Measurements from ENCODE around the gene C19orf47.
"Not testable (repeated sequence)": the region's sequence is repeated elsewhere in the genome, so short reads cannot be mapped to it uniquely, and the experiment has no call there.

C19orf47 gene

GRCh38 chr19:40377876-40378385 lies 29.7 kb upstream of the C19orf47 start:
- intact Hi-C loops (cut with DNase I) = no loop called here
- peak in 1 of 10 donors; percentile 77 for DNase-seq

DNA sequence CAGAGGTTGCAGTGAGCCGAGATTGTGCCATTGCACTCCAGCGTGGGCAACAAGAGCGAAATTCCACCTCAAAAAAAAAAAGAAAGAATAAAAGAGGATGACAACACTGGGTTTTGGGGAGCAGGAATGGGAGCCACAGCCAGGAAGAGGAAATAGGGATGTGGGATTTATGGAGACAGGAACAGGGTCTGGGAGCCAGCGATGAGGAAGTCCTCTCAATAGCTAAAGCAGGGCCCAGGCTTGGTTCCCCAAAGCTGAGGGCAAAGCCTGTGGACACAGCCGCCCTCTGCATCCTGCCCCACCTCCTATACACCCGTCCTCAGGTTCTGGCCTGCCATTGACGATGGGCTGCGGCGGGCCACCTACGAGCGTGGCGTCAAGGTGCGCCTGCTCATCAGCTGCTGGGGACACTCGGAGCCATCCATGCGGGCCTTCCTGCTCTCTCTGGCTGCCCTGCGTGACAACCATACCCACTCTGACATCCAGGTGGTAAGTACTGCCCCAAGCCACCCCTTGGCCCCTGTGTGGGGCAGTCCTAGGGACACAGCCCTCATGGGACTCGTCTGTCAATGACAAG lies 28.2 kb upstream of the C19orf47 start:
- peak in 1 of 10 donors; percentile 81 for DNase-seq

DNA sequence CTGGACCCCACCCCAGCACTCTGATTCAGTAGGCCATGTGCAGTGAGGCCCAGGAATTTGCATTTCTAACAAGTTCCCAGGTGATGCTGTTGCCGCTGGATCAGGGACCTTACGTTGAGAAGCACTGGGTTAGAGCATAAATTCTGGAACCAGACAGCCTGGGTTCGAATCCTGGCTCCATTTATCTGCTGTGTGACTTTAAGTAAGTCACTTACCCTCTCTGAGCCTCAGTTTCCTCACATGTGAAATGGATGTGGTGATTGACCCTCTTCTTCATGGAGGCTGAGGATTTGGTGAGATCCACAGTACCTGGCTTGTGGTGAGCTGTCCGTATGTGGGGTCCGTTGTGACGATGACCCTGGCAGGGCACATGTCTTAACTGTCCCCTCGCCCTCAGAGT lies 25.9 kb upstream of the C19orf47 start:
- no peak for DNase-seq
- intact Hi-C loops (cut with DNase I) = no loop called here

More for the DNA sequence above, 28.2 kb upstream of the C19orf47 start:
- intact Hi-C loops (cut with DNase I) = no loop called here

- no peak for DNase-seq
- intact Hi-C loops (cut with DNase I) = no loop called here
Measured at GRCh38 chr19:40371802-40372122, 23.6 kb upstream of the C19orf47 start.

DNA sequence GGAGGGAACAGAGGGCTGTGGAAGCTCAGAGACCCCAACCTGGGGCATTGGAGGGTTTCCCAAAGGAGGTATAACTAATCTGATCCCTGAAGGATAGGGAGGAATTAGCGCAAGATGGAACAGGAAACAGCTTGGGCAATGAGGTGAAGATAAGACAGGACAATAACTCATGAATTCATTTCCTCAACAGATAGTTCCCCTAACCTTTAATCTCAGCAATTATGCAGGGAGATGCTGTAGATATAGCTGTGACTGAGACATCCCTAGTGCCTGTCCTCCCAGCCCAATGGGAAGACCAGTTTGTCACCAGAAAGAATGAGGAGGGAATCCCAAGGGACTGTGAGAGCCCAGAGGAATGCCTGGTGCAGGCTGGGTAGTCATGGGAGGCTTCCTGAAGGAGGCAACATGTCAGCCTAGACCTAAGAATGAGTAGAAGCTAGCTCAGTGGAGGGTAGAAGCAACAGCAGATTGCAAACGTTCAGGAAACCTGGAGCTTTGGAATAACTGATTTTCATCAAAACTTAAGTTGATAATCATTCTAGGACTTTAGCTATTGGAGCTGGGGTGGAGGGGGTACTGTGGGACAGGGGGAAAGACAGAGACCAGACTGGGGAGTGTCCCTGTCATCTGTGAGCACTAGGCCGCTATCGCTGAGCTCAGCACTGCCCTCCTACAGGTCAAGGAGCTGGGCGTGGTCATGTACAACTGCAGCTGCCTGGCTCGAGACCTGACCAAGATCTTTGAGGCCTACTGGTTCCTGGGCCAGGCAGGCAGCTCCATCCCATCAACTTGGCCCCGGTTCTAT lies 23.0 kb upstream of the C19orf47 start:
- DNase-seq = no peak
- intact Hi-C loops (cut with DNase I) = no loop called here

DNA sequence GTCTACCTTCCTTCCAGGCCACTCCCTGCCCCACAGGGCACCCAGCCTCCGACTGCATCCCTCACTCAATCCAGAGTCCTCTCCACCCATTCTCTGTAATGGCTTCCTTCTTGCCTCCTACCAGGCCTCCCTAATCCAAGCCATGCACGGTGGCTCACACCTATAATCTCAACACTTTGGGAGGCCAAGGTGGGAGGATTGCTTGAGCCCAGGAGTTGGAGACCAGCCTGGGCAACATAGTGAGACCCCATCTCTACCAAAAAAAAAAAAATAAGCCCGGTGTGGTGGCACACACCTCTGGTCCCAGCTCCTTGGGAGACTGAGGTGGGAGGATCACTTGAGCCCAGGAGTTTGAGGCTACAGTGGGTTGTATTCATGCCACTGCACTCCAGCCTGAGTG lies 22.1 kb upstream of the C19orf47 start:
- intact Hi-C loops (cut with DNase I); DNase-seq: not testable (repeated sequence)

- intact Hi-C loops (cut with DNase I) = no loop called here
- DNase-seq = no peak
Measured at GRCh38 chr19:40369797-40370196, 21.6 kb upstream of the C19orf47 start.

DNA sequence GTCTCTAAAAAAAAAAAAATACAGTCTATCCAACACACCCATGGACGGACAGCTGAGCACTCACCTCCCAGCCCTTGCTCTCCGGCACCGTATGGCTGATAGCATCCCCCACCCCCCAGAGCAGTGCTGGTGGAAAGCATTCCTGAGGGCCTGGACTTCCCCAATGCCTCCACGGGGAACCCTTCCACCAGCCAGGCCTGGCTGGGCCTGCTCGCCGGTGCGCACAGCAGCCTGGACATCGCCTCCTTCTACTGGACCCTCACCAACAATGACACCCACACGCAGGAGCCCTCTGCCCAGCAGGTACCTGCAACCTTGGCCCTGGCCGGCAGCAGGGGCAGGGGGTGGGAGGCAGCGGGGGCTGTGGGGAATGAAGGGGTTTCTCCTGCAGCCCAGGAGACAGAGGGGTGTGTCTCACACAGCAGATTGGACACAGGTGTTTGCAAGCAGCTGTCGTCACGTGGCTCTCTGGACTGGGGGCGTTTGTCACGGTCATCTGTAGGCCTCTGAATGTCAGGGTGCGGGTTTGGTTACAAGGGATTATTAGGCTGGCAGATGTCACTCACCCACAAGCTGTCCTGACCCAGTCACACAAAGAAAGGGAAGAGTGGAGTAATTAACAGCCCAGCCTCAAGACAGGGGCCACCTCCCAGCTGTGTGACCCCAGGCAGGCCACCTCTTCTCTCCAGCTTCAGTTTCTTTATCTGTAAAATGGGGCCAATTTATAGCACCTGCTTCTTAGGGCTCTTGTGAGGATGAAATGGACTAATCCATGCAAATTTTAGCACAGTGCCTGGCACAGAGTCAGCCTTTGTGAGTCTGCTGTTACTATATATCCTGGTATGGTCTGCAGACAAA lies 19.6 kb upstream of the C19orf47 start:
- DNase-seq = no peak
- intact Hi-C loops (cut with DNase I) = no loop called here

DNA sequence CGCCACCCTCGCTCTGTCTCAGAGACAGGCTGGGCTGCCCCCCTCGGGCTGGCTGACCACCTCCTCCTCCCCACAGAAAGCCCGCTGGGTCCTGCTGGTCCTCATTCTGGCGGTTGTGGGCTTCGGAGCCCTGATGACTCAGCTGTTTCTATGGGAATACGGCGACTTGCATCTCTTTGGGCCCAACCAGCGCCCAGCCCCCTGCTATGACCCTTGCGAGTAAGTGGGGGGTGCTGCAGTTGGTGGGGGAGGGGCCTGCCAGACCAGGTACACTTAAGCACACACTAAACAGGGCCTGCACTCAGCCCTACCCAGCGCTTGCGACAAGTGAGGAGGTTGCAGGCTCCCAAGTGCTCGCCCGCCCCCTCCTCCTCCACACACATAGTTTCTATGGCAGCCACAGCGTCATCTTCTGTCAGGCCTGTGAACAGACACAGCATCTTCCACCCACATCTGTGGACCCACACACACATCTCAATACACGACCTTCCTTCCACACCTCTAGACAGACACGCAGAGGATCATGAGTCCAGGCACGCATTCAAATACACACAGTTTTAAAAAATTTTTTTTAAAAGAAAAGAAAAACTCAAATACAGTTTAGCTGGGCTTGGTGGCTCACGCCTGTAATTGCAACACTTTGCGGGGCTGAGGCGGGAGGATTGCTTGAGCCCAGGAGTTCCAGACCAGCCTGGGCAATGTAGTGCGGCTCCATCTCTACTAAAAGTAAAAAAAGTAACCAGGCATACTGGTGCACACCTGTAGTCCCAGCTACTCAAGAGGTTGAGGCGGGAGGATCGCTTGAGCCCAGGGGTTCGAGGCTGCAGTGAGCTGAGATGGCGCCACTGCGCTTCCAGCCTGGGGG lies 18.7 kb upstream of the C19orf47 start:
- intact Hi-C loops (cut with DNase I) = no loop called here
- peak in 9 of 10 donors; percentile 23 to 92 (median 56) for DNase-seq

GRCh38 chr19:40365613-40366401 lies 17.6 kb upstream of the C19orf47 start:
- DNase-seq = peak; percentile 50 to 97 (median 82)
- intact Hi-C loops (cut with DNase I) = no loop called here

GRCh38 chr19:40365010-40365409 lies 16.8 kb upstream of the C19orf47 start:
- no peak for DNase-seq
- intact Hi-C loops (cut with DNase I) = no loop called here

- intact Hi-C loops (cut with DNase I) = no loop called here
- DNase-seq = no peak
Measured at GRCh38 chr19:40363069-40363468, 14.9 kb upstream of the C19orf47 start.

DNA sequence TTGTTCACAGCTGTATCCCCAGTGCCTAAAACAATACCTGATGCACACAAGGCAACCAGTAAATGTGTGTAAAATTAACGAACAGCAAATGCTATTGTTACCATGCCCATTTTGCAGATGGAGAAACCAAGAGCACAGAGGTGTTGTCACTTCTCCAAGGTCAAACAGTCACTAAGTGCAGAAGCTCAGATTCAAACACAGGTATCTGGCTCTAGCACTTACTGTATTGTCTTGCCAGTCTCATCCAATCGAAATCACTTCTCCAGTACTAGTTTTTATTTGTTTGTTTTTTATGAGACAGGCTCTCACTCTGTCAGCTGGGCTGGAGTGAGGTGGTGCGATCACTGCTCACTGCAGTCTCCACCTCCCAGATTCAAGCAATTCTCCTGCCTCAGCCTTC lies 14.0 kb upstream of the C19orf47 start:
- intact Hi-C loops (cut with DNase I) = no loop called here
- DNase-seq = no peak

DNA sequence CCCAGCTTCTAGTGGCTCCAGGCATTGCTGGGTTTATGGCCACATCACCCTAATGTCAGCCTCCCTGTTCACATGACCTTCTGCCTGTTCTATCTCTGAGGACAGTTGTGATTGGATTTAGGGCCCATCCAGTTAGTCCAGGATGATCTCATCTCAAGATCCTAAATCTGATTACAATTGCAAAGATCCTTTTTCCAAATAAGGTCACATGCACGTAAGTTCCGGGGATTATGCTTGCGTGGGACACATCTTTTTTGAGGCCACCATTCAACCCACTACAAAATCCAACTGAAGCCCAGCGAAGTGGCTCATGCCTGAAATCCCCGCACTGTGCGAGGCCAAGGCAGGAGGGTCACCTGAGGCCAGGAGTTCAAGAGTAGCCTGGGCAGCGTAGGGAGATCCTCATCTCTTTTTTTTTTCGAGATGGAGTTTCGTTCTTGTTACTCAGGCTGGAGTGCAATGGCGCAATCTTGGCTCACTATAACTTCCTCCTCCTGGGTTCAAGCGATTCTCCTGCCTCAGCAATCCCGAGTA lies 12.6 kb upstream of the C19orf47 start:
- DNase-seq = no peak
- intact Hi-C loops (cut with DNase I) = no loop called here

GRCh38 chr19:40360020-40360707 lies 12.0 kb upstream of the C19orf47 start:
- intact Hi-C loops (cut with DNase I) = no loop called here
- DNase-seq = no peak

GRCh38 chr19:40358773-40359172 lies 10.6 kb upstream of the C19orf47 start:
- DNase-seq = no peak
- intact Hi-C loops (cut with DNase I) = no loop called here

DNA sequence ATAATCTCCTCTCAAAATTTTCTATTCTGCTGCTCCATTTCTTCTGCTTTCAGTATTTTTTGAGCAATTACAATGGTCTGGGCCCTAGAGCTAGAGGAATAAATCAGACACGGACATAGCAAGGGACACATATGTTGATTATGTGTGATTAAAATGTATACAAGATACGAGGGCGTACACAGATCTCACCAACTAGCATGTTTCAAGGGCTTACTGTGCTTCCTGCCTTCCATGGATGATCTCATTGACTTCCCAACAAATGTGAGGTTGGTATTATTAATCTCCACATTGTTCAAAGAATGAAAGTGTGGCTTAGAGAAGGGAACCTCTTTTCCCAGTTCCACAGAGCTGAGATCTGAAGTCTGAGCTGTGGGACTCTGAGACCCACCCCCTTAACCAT lies 9.4 kb upstream of the C19orf47 start:
- DNase-seq = no peak
- intact Hi-C loops (cut with DNase I) = no loop called here
